Neural cell (in vitro differentiated cells): ENCODE results near the gene MADCAM1. TPM values are rescaled to one million over a fixed set of nuclear protein-coding genes. Genes with fewer than 3 reads are reported as not detected.

ENCODE experiments used
- H2AFZ ChIP-seq: fragments of 200-600, 300-800 bp; sonication (generic), shearing (Covaris generic); 2 replicates; pipeline ENCODE4 v1.6.0; 2014; ENCODE audit warnings: low read depth, mild to moderate bottlenecking, antibody characterized with exemption, low read length, moderate library complexity
- H3F3A ChIP-seq: fragments of 200-600 bp; shearing (Covaris generic); 2 replicates; pipeline ENCODE4 v1.6.1; 2016; ENCODE audit warnings: mild to moderate bottlenecking, moderate library complexity, mixed read lengths, antibody characterized with exemption, low read length; ENCODE audit not compliant: insufficient read depth, poor library complexity, severe bottlenecking
- H3K27ac ChIP-seq: fragments of 200-600, 300-800 bp; sonication (generic), shearing (Covaris generic); 2 replicates; pipeline ENCODE4 v1.5.1; 2014; ENCODE audit warnings: mild to moderate bottlenecking, low read length, moderate library complexity
- H3K27me3 ChIP-seq: fragments of 300-800, 200-600 bp; sonication (generic), shearing (Covaris generic); 2 replicates; pipeline ENCODE4 v1.6.0; 2014; ENCODE audit warnings: mild to moderate bottlenecking, low read depth, low read length, moderate library complexity; ENCODE audit not compliant: insufficient read depth
- H3K36me3 ChIP-seq: fragments of 300-800, 200-600 bp; sonication (generic), shearing (Covaris generic); 2 replicates; pipeline ENCODE4 v1.5.1; 2014; ENCODE audit warnings: mild to moderate bottlenecking, antibody characterized with exemption, low read length, moderate library complexity; ENCODE audit not compliant: insufficient read depth
- H3K4me2 ChIP-seq: fragments of 300-800, 200-600 bp; sonication (generic), shearing (Covaris generic); 2 replicates; pipeline ENCODE4 v1.6.0; 2014; ENCODE audit warnings: mild to moderate bottlenecking, low read length
- H3K4me3 ChIP-seq: fragments of 300-800, 200-600 bp; sonication (generic), shearing (Covaris generic); 2 replicates; pipeline ENCODE4 v1.5.1; 2014; ENCODE audit warnings: mild to moderate bottlenecking, low read length, moderate library complexity
- H3K79me2 ChIP-seq: fragments of 200-600 bp; shearing (Covaris generic); replicated peaks from 2 replicates; pipeline ENCODE4 v1.6.0; 2014; ENCODE audit warnings: mild to moderate bottlenecking, low read length, moderate library complexity; ENCODE audit not compliant: insufficient read depth
- H3K9ac ChIP-seq: fragments of 300-800, 200-600 bp; sonication (generic), shearing (Covaris generic); 2 replicates; pipeline ENCODE4 v1.6.1; 2016; ENCODE audit warnings: mild to moderate bottlenecking, low read length, mixed read lengths
- H3K9me2 ChIP-seq: fragments of 200-600 bp; shearing (Covaris generic); 2 replicates; pipeline ENCODE4 v1.6.1; 2016; ENCODE audit warnings: mild to moderate bottlenecking, low read length, mixed read lengths; ENCODE audit not compliant: insufficient read depth
- H3K9me3 ChIP-seq: fragments of 200-600, 300-800 bp; sonication (generic), shearing (Covaris generic); 2 replicates; pipeline ENCODE4 v1.6.1; 2016; ENCODE audit warnings: mild to moderate bottlenecking, mixed run types, low read length, moderate library complexity, mixed read lengths
- H4K20me1 ChIP-seq: fragments of 200-600 bp; shearing (Covaris generic); 2 replicates; pipeline ENCODE4 v1.6.1; 2016; ENCODE audit warnings: mild to moderate bottlenecking, mixed run types; ENCODE audit not compliant: insufficient read depth
- EP300 ChIP-seq: fragments of 450-650 bp; conservative IDR thresholded peaks from 2 replicates; pipeline ENCODE4 v1.6.1; 2014; ENCODE audit warnings: antibody characterized with exemption, mild to moderate bottlenecking, moderate library complexity; ENCODE audit not compliant: poor library complexity, severe bottlenecking
- POLR2AphosphoS5 ChIP-seq: IDR thresholded peaks from 2 replicates; pipeline ENCODE4 v1.6.1; 2012
- RAD21 ChIP-seq: fragments of 450-650 bp; conservative IDR thresholded peaks from 2 replicates; pipeline ENCODE4 v1.6.1; 2014; ENCODE audit warnings: antibody characterized with exemption, mild to moderate bottlenecking, moderate library complexity
- SMC3 ChIP-seq: fragments of 450-650 bp; conservative IDR thresholded peaks from 2 replicates; pipeline ENCODE4 v1.6.1; 2014; ENCODE audit warnings: antibody characterized with exemption, mild to moderate bottlenecking, moderate library complexity; ENCODE audit not compliant: poor library complexity
- polyA plus RNA-seq: library from polyadenylated mRNA; depleted of rRNA; stranded (reverse); fragments of >200 nt; gene quantifications from 2 replicates; pipeline ENCODE4 v1.2.3, GENCODE V29; 2014
- TF ChIP-seq, protein P1 (sequence below): fragments of 450-650 bp; IDR thresholded peaks from 2 replicates; pipeline ENCODE4 v1.5.1; 2014; ENCODE audit warnings: antibody characterized with exemption, mild to moderate bottlenecking, moderate library complexity; ENCODE audit not compliant: poor library complexity, severe bottlenecking
- TF ChIP-seq, protein P2 (sequence below): IDR thresholded peaks from 2 replicates; pipeline ENCODE4 v1.6.1; 2012; ENCODE audit warnings: borderline replicate concordance

The MADCAM1 gene
- polyA plus RNA-seq, 1 donor from 2014 or later = 1.0 TPM

GRCh38 chr19:482186-483041 is 13.9 kb upstream of the MADCAM1 start:
- TF ChIP-seq, protein P1, sequence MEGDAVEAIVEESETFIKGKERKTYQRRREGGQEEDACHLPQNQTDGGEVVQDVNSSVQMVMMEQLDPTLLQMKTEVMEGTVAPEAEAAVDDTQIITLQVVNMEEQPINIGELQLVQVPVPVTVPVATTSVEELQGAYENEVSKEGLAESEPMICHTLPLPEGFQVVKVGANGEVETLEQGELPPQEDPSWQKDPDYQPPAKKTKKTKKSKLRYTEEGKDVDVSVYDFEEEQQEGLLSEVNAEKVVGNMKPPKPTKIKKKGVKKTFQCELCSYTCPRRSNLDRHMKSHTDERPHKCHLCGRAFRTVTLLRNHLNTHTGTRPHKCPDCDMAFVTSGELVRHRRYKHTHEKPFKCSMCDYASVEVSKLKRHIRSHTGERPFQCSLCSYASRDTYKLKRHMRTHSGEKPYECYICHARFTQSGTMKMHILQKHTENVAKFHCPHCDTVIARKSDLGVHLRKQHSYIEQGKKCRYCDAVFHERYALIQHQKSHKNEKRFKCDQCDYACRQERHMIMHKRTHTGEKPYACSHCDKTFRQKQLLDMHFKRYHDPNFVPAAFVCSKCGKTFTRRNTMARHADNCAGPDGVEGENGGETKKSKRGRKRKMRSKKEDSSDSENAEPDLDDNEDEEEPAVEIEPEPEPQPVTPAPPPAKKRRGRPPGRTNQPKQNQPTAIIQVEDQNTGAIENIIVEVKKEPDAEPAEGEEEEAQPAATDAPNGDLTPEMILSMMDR = no peak
- Histone ChIP-seq H3K27me3 (no peaks in the 10 kb centered on the region), H4K20me1 (no peaks in the 10 kb centered on the region), H3K27ac (no peak overlapping the region), H3K9me3 (peaks cover 2% of the 10 kb centered on the region), H2AFZ (no peak overlapping the region), H3K9me2 (no peaks in the 10 kb centered on the region), H3F3A (no peaks in the 10 kb centered on the region), H3K9ac (no peak overlapping the region), H3K4me2 (no peak overlapping the region), H3K36me3 (no peaks in the 10 kb centered on the region), H3K4me3 (no peak overlapping the region), H3K79me2 (no peaks in the 10 kb centered on the region)

GRCh38 chr19:483332-484072 is 12.8 kb upstream of the MADCAM1 start:
- Histone ChIP-seq H4K20me1 (no peaks in the 10 kb centered on the region), H3K9ac (peak overlapping the region; percentile 49), H3K27ac (peak overlapping the region; percentile 53)

More at GRCh38 chr19:483332-484072, 12.8 kb upstream of the MADCAM1 start:
- H3K4me3 ChIP-seq = peak overlapping the region; percentile 25
- no peaks in the 10 kb centered on the region for H3K9me2 ChIP-seq
- H2AFZ ChIP-seq = no peak overlapping the region
- H3F3A ChIP-seq = no peaks in the 10 kb centered on the region
- H3K27me3 ChIP-seq = no peaks in the 10 kb centered on the region
- peaks cover 2% of the 10 kb centered on the region for H3K9me3 ChIP-seq
- H3K36me3 ChIP-seq = no peaks in the 10 kb centered on the region
- H3K79me2 ChIP-seq = no peaks in the 10 kb centered on the region
- H3K4me2 ChIP-seq = no peak overlapping the region
- TF ChIP-seq RAD21 (no peak), SMC3 (no peak), EP300 (peak; percentile 62), POLR2AphosphoS5 (peak; percentile 17)
- TF ChIP-seq, protein P2, sequence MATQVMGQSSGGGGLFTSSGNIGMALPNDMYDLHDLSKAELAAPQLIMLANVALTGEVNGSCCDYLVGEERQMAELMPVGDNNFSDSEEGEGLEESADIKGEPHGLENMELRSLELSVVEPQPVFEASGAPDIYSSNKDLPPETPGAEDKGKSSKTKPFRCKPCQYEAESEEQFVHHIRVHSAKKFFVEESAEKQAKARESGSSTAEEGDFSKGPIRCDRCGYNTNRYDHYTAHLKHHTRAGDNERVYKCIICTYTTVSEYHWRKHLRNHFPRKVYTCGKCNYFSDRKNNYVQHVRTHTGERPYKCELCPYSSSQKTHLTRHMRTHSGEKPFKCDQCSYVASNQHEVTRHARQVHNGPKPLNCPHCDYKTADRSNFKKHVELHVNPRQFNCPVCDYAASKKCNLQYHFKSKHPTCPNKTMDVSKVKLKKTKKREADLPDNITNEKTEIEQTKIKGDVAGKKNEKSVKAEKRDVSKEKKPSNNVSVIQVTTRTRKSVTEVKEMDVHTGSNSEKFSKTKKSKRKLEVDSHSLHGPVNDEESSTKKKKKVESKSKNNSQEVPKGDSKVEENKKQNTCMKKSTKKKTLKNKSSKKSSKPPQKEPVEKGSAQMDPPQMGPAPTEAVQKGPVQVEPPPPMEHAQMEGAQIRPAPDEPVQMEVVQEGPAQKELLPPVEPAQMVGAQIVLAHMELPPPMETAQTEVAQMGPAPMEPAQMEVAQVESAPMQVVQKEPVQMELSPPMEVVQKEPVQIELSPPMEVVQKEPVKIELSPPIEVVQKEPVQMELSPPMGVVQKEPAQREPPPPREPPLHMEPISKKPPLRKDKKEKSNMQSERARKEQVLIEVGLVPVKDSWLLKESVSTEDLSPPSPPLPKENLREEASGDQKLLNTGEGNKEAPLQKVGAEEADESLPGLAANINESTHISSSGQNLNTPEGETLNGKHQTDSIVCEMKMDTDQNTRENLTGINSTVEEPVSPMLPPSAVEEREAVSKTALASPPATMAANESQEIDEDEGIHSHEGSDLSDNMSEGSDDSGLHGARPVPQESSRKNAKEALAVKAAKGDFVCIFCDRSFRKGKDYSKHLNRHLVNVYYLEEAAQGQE = no peak
- TF ChIP-seq, protein P1 = no peak
